ENCODE measurements around the gene CYP4X1.
"Not testable (repeated sequence)": the region's sequence is repeated elsewhere in the genome, so short reads cannot be mapped to it uniquely, and the experiment has no call there.

CYP4X1 gene, protein sequence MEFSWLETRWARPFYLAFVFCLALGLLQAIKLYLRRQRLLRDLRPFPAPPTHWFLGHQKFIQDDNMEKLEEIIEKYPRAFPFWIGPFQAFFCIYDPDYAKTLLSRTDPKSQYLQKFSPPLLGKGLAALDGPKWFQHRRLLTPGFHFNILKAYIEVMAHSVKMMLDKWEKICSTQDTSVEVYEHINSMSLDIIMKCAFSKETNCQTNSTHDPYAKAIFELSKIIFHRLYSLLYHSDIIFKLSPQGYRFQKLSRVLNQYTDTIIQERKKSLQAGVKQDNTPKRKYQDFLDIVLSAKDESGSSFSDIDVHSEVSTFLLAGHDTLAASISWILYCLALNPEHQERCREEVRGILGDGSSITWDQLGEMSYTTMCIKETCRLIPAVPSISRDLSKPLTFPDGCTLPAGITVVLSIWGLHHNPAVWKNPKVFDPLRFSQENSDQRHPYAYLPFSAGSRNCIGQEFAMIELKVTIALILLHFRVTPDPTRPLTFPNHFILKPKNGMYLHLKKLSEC

DNA sequence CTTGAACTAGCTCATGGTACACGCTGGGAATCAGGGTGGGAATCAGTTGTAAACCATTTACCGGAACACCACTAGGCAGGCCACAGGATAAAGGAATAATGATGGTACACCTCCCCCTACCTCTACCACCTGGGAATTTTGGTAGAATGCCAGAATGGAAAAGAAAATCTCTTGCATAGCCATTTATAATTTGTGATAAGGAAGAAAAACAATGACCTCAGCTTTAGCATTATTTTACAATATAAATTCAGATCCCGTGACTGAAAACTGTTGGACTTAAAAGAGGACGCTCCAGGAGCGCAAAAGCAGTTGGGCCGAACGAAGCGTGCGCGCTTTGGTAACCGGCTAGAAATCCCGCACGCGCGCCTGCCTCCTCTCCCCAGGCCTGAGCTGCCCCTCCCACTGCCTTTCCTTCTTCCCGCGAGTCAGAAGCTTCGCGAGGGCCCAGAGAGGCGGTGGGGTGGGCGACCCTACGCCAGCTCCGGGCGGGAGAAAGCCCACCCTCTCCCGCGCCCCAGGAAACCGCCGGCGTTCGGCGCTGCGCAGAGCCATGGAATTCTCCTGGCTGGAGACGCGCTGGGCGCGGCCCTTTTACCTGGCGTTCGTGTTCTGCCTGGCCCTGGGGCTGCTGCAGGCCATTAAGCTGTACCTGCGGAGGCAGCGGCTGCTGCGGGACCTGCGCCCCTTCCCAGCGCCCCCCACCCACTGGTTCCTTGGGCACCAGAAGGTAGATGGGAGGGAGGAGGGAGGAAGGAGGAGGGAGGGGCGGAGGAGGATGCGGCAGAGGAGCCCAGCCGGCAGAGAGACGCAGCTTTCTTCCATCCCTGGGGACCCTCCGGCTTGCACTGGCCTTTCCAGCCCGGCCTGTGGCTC, at the start of gene CYP4X1:
Gene CYP4X1, plus strand, starts transcription at position 402 of the 873 bp plus-strand sequence. Its CDS starts 149 bp downstream, at position 551.
- H3K36me3 Mint-ChIP-seq, result no peaks in the 10 kb centered on the region
- no peak within 1 kb of the TSS for H3K27ac Mint-ChIP-seq
- no peak for ATAC-seq (replicated peaks)
- H3K4me1 Mint-ChIP-seq, result no peaks in the 10 kb centered on the region
- H3K9me3 Mint-ChIP-seq, result no peaks in the 10 kb centered on the region
- H3K27me3 Mint-ChIP-seq, result peaks cover 30 to 57% of the 10 kb centered on the region in 2 donors
- DNase-seq, result no peak
- H3K4me3 Mint-ChIP-seq, result no peak within 1 kb of the TSS

DNA sequence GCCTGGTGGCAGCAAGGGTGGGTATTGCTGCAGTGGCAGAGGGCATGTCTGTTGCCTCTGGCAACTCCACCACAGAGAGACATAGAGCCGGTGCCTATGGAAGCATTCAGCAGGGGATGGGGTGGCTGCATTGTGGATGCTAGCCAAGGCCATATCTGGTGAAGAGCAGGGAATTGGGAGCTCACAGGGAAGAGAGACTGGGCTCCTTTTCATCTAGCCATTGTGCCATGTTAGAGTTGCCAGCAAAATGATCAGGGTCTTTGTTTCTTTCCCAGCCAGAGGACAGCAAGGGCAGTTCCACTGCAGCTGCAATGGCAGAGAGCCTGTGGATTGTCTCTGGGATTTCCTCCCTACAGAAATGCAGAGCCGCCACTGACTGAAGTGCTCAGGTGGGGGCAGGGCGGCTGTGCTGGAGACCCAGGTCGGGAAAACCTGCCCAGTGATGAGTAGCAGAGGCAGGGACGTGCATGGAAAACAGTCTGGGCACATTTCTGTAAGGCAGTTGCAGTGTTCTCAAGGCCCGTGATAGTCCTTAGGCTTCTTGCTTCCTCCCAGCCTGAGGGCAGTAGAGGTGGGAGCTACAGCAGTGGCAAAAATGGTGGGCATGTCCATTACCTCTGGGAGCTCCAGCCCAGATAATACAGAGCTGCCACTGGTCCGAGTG, 40.2 kb upstream of the CYP4X1 start:
- no peak for DNase-seq
- H3K4me1 Mint-ChIP-seq, result no peaks in the 10 kb centered on the region
- H3K36me3 Mint-ChIP-seq, result no peaks in the 10 kb centered on the region
- no peak overlapping the region for H3K27ac Mint-ChIP-seq
- no peak overlapping the region for H3K4me3 Mint-ChIP-seq
- peaks cover 0 to 9% of the 10 kb centered on the region in 2 donors for H3K9me3 Mint-ChIP-seq
- ATAC-seq (replicated peaks), result no peak
- peaks cover 5 to 25% of the 10 kb centered on the region in 2 donors for H3K27me3 Mint-ChIP-seq

- Mint-ChIP-seq H3K4me1 (no peaks in the 10 kb centered on the region), H3K4me3 (no peak overlapping the region), H3K27ac (no peak overlapping the region), H3K9me3 (peaks cover 0 to 6% of the 10 kb centered on the region in 2 donors), H3K36me3 (no peaks in the 10 kb centered on the region), H3K27me3 (peaks cover 5 to 20% of the 10 kb centered on the region in 2 donors)
- DNase-seq (no peak), ATAC-seq (replicated peaks) (no peak)
Measured at GRCh38 chr1:46983830-46984586, 39.5 kb upstream of the CYP4X1 start.

GRCh38 chr1:46990541-46990940, 32.9 kb upstream of the CYP4X1 start:
- H3K4me3 Mint-ChIP-seq; H3K27ac Mint-ChIP-seq; ATAC-seq (replicated peaks); H3K4me1 Mint-ChIP-seq; H3K9me3 Mint-ChIP-seq; H3K27me3 Mint-ChIP-seq; DNase-seq; H3K36me3 Mint-ChIP-seq: not testable (repeated sequence)

- ATAC-seq (replicated peaks) (no peak), DNase-seq (no peak)
- Mint-ChIP-seq H3K4me1 (no peaks in the 10 kb centered on the region), H3K9me3 (peaks cover 3 to 4% of the 10 kb centered on the region in 2 donors), H3K27me3 (peaks cover 0 to 3% of the 10 kb centered on the region in 2 donors), H3K27ac (no peak overlapping the region), H3K36me3 (no peaks in the 10 kb centered on the region), H3K4me3 (no peak overlapping the region)
Measured at GRCh38 chr1:46991083-46991923, 32.2 kb upstream of the CYP4X1 start.

- Mint-ChIP-seq H3K27me3 (peaks cover 27 to 29% of the 10 kb centered on the region in 2 donors), H3K36me3 (no peaks in the 10 kb centered on the region), H3K9me3 (peaks cover 0 to 3% of the 10 kb centered on the region in 2 donors), H3K4me1 (no peaks in the 10 kb centered on the region), H3K27ac (no peak overlapping the region), H3K4me3 (no peak overlapping the region)
- DNase-seq (no peak), ATAC-seq (replicated peaks) (no peak)
Measured at GRCh38 chr1:46996659-46997281, 26.7 kb upstream of the CYP4X1 start.

DNA sequence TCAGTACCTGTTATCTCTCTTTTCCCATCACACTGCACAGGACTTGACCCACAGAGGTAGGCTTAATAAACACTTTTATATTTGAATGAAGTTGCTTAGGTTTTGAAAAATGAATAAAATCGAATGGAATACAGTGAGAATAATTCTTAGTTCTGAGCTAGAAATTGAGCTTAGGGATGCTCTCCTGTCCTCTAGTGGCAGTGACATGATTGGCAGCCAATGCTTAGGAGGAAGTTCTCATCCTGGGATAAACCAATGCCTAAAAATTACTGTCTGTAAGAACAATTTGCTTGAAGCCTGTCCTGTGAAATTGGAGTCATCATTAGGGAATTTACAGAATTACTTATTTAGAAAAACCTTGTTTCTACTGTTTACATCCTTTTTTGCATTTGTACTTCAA, 21.3 kb upstream of the CYP4X1 start:
- Mint-ChIP-seq H3K36me3 (no peaks in the 10 kb centered on the region), H3K4me3 (no peak overlapping the region), H3K27ac (no peak overlapping the region), H3K9me3 (no peaks in the 10 kb centered on the region), H3K4me1 (no peaks in the 10 kb centered on the region), H3K27me3 (peaks cover 35 to 39% of the 10 kb centered on the region in 2 donors)
- no peak for DNase-seq
- ATAC-seq (replicated peaks), result no peak

DNA sequence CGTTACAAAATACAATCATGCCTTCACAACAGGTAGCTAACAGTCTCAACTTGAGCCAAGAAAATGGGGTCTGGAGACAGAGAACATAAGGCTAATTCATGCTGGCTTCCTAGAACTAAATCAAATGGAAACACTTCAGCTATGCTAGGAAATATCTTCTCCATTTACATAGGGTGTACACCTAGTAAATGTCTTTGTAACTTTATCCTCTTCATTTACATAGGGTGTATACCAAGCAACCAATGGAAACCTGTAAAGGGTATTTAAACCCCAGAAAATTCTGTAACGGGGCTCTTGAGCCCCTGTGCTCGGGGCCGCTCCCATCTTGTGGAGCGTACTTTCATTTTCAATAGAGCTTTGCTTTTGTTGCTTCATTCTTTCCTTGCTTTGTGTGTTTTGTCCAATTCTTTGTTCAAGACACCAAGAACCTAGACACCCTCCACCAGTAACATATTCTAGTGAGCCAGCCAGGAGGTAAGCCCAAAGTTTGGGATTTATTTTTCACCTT, 19.5 kb upstream of the CYP4X1 start:
- peaks cover 0 to 3% of the 10 kb centered on the region in 2 donors for H3K9me3 Mint-ChIP-seq
- H3K27me3 Mint-ChIP-seq, result peaks cover 28 to 44% of the 10 kb centered on the region in 2 donors
- ATAC-seq (replicated peaks) (no peak), DNase-seq (no peak)
- H3K36me3 Mint-ChIP-seq, result no peaks in the 10 kb centered on the region
- H3K4me1 Mint-ChIP-seq, result no peaks in the 10 kb centered on the region
- no peak overlapping the region for H3K4me3 Mint-ChIP-seq
- no peak overlapping the region for H3K27ac Mint-ChIP-seq

DNA sequence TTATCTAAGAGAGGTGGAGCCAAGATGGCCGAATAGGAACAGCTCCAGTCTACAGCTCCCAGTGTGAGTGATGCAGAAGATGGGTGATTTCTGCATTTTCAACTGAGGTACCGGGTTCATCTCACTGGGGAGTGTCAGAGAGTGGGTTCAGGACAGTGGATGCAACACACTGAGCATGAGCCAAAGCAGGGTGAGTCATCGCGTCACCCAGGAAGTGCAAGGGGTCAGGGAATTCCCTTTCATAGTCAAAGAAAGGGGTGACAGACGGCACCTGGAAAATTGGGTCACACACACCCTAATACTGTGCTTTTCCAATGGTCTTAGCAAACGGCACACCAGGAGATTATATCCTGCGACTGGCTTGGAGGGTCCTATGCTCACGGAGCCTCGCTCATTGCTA, 17.0 kb upstream of the CYP4X1 start:
- not testable (repeated sequence) for H3K27ac Mint-ChIP-seq; ATAC-seq (replicated peaks); H3K4me3 Mint-ChIP-seq; DNase-seq; H3K36me3 Mint-ChIP-seq; H3K4me1 Mint-ChIP-seq; H3K9me3 Mint-ChIP-seq
- peaks cover 9 to 35% of the 10 kb centered on the region in 2 donors for H3K27me3 Mint-ChIP-seq

- Mint-ChIP-seq H3K4me3 (no peak overlapping the region), H3K4me1 (no peaks in the 10 kb centered on the region), H3K9me3 (peaks cover 0 to 3% of the 10 kb centered on the region in 2 donors), H3K27ac (no peak overlapping the region), H3K27me3 (peaks cover 5 to 12% of the 10 kb centered on the region in 2 donors), H3K36me3 (no peaks in the 10 kb centered on the region)
- no peak for DNase-seq
- ATAC-seq (replicated peaks), result no peak
Measured at GRCh38 chr1:47013293-47013692, 10.2 kb upstream of the CYP4X1 start.

- peaks cover 0 to 1% of the 10 kb centered on the region in 2 donors for H3K9me3 Mint-ChIP-seq
- no peak overlapping the region for H3K4me3 Mint-ChIP-seq
- no peaks in the 10 kb centered on the region for H3K4me1 Mint-ChIP-seq
- DNase-seq, result no peak
- no peak for ATAC-seq (replicated peaks)
- H3K27ac Mint-ChIP-seq, result no peak overlapping the region
- peaks cover 34 to 52% of the 10 kb centered on the region in 2 donors for H3K27me3 Mint-ChIP-seq
- no peaks in the 10 kb centered on the region for H3K36me3 Mint-ChIP-seq
Measured at GRCh38 chr1:47021070-47021469, 2.4 kb upstream of the CYP4X1 start.

GRCh38 chr1:47024141-47024801, 802 bp downstream of the CYP4X1 start:
- no peak overlapping the region for H3K27ac Mint-ChIP-seq
- H3K4me3 Mint-ChIP-seq, result no peak overlapping the region
- H3K36me3 Mint-ChIP-seq, result no peaks in the 10 kb centered on the region
- no peaks in the 10 kb centered on the region for H3K9me3 Mint-ChIP-seq
- no peak for DNase-seq
- no peak for ATAC-seq (replicated peaks)
- no peaks in the 10 kb centered on the region for H3K4me1 Mint-ChIP-seq
- peaks cover 32 to 57% of the 10 kb centered on the region in 2 donors for H3K27me3 Mint-ChIP-seq

Data from stimulated activated naive B cell treated with anti-CD40 and anti-IgM and Interleukin-4, amounts not matched to agents 10 μg/mL and 1 μg/mL and 100 μg/mL, for 72 hours (primary cell).